Panc1 (cell line): ENCODE data around the gene SH3BP1. TPM values are rescaled to one million over a fixed set of nuclear protein-coding genes. Genes with fewer than 3 reads are reported as not detected.
A peak's percentile ranks its signal among the peaks of the same experiment; 100 is the strongest.

ENCODE experiments used
- ATAC-seq: fragments of 200-7000 bp; cut with Tn5 transposase; 2 replicates; pipeline ENCODE4 v1.9.1; 2020; ENCODE audit warnings: mild to moderate bottlenecking, moderate library complexity
- BruUV-seq: library from RNA; stranded (reverse); fragments of 400-500 nt; replicated peaks from 2 replicates; lab custom pipeline; 2021; lab: Mats Ljungman, UMichigan
- CTCF ChIA-PET: fragments of 300-600 bp; sonication (Branson Sonifier 250); formaldehyde crosslinking; loops from one replicate; lab custom pipeline; 2022; ENCODE audit warnings: antibody characterized with exemption; lab: Charles Lee
- POLR2A ChIA-PET: fragments of 300-600 bp; sonication (Branson Sonifier 250); formaldehyde crosslinking; loops from one replicate; lab custom pipeline; 2022; ENCODE audit warnings: antibody characterized with exemption; lab: Charles Lee
- DNase-seq: peaks from one replicate; pipeline ENCODE4 v3.0.0-alpha.2; 2010; ENCODE audit warnings: low read depth, low spot score
- H3K27ac ChIP-seq: 2 replicates; pipeline ENCODE4 v1.5.1; 2011; ENCODE audit warnings: mild to moderate bottlenecking, low read length, inconsistent platforms
- H3K27me3 ChIP-seq: fragments of 200-500 bp; sonication (Bioruptor generic); 2 replicates; pipeline ENCODE4 v1.6.0; 2014; ENCODE audit warnings: low read length, inconsistent platforms; ENCODE audit not compliant: control insufficient read depth, insufficient read depth
- H3K36me3 ChIP-seq: fragments of 200-500 bp; sonication (Bioruptor generic); 2 replicates; pipeline ENCODE4 v1.5.1; 2014; ENCODE audit warnings: inconsistent platforms, mild to moderate bottlenecking, low read length, moderate library complexity; ENCODE audit not compliant: control insufficient read depth, insufficient read depth
- H3K4me1 ChIP-seq: 2 replicates; pipeline ENCODE4 v1.5.1; 2011; ENCODE audit warnings: inconsistent platforms, mild to moderate bottlenecking, low read length, moderate library complexity; ENCODE audit not compliant: control insufficient read depth, insufficient read depth
- H3K4me3 ChIP-seq, 2 experiments: 2 replicates each; pipeline ENCODE4 v1.5.1; 2011 to 2012; ENCODE audit warnings: low read depth in 2 of 2, low read length in 2 of 2, mild to moderate bottlenecking in 2 of 2, inconsistent platforms in 1 of 2, moderate library complexity in 1 of 2
- H3K9me3 ChIP-seq: fragments of 200-500 bp; sonication (Bioruptor generic); 2 replicates; pipeline ENCODE4 v1.5.1; 2014; ENCODE audit warnings: low read depth, mild to moderate bottlenecking, inconsistent platforms, low read length, moderate library complexity; ENCODE audit not compliant: control insufficient read depth, insufficient read depth
- POLR2AphosphoS5 ChIP-seq: IDR thresholded peaks from 2 replicates; pipeline ENCODE4 v1.6.1; 2012; ENCODE audit warnings: mild to moderate bottlenecking, low read depth, low read length, moderate library complexity
- SIN3A ChIP-seq: IDR thresholded peaks from 2 replicates; pipeline ENCODE4 v1.6.1; 2012; ENCODE audit warnings: low read depth, mild to moderate bottlenecking, low read length, moderate library complexity, borderline replicate concordance; ENCODE audit not compliant: insufficient read depth
- TCF7L2 ChIP-seq: IDR thresholded peaks from 2 replicates; pipeline ENCODE4 v1.6.1; 2011; ENCODE audit warnings: mild to moderate bottlenecking, low read depth, low read length, inconsistent platforms
- in situ Hi-C: cut with HindIII; loops from 2 replicates; pipeline ENCODE4 v1.10.0; 2016; ENCODE audit warnings: low sequenced_read_pairs, low pct_unique_long_range_greater_than_20kb
- intact Hi-C: fragments of 100-400 bp; cut with micrococcal nuclease; formaldehyde crosslinking; loops from one replicate; pipeline ENCODE4 v1.10.0; 2022; ENCODE audit not compliant: unreplicated experiment
- total RNA-seq: library from RNA; stranded (reverse); gene quantifications from one replicate; pipeline ENCODE4 v1.2.1, GENCODE V29; 2021; ENCODE audit not compliant: unreplicated experiment
- TF ChIP-seq, protein P1 (sequence below): fragments of 450-650 bp; IDR thresholded peaks from 2 replicates; pipeline ENCODE4 v1.5.1; 2017; ENCODE audit warnings: mild to moderate bottlenecking
- TF ChIP-seq, protein P2 (sequence below), 2 experiments: IDR thresholded peaks; 2 replicates each; pipeline ENCODE4 v1.6.1; 2011 to 2012; ENCODE audit warnings: low read depth in 2 of 2, control low read depth in 1 of 2, low read length in 1 of 2, mild to moderate bottlenecking in 1 of 2, moderate library complexity in 1 of 2; ENCODE audit not compliant: insufficient read depth in 1 of 2

Gene SH3BP1
- total RNA-seq, 1 experiment from 2014 or later, result 6.8 TPM

DNA sequence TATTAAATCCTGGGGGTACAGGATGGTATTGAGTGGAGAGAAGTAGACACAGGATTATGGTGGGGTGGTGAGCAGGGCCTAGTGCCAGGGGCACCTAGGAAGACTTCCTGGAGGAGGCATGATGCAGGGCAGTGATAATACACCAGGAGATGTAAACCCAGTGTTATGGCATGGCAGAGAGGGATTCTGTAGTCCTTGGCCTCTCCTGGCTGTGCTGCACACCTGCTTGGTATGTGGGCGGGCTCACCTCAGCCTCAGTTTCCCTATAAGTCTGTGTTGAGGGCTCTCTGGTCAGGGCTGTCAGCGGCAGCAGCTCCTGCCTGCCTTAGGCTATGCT lies 21.2 kb downstream of the SH3BP1 start:
- in situ Hi-C loops, result no loop called here
- DNase-seq (no peak), ATAC-seq (no peak)
- Histone ChIP-seq H3K27ac (no peak overlapping the region), H3K36me3 (no peaks in the 10 kb centered on the region), H3K4me3 (peak overlapping the region in 1 of 2 experiments; percentile 74; a peak in 1 of 4 replicates), H3K9me3 (no peaks in the 10 kb centered on the region), H3K27me3 (no peaks in the 10 kb centered on the region), H3K4me1 (peaks cover 17% of the 10 kb centered on the region)
- intact Hi-C loops, result no loop called here
- ChIA-PET POLR2A (interaction anchor here (0.5 to 1.4 kb wide), 3 partner anchors 15 to 58 kb away, joined by 4 to 9 read pairs (median 6); partner anchors contain the start of gene LGALS1), CTCF (interaction anchor here (2.1 kb wide), 1 partner anchor 20 kb away, joined by 11 read pairs; no protein-coding TSS in a partner anchor)
- TF ChIP-seq, protein P1, sequence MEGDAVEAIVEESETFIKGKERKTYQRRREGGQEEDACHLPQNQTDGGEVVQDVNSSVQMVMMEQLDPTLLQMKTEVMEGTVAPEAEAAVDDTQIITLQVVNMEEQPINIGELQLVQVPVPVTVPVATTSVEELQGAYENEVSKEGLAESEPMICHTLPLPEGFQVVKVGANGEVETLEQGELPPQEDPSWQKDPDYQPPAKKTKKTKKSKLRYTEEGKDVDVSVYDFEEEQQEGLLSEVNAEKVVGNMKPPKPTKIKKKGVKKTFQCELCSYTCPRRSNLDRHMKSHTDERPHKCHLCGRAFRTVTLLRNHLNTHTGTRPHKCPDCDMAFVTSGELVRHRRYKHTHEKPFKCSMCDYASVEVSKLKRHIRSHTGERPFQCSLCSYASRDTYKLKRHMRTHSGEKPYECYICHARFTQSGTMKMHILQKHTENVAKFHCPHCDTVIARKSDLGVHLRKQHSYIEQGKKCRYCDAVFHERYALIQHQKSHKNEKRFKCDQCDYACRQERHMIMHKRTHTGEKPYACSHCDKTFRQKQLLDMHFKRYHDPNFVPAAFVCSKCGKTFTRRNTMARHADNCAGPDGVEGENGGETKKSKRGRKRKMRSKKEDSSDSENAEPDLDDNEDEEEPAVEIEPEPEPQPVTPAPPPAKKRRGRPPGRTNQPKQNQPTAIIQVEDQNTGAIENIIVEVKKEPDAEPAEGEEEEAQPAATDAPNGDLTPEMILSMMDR, result no peak
- no peak for TF ChIP-seq SIN3A
- no peak for TF ChIP-seq TCF7L2
- no peak for TF ChIP-seq POLR2AphosphoS5
- TF ChIP-seq, protein P2, sequence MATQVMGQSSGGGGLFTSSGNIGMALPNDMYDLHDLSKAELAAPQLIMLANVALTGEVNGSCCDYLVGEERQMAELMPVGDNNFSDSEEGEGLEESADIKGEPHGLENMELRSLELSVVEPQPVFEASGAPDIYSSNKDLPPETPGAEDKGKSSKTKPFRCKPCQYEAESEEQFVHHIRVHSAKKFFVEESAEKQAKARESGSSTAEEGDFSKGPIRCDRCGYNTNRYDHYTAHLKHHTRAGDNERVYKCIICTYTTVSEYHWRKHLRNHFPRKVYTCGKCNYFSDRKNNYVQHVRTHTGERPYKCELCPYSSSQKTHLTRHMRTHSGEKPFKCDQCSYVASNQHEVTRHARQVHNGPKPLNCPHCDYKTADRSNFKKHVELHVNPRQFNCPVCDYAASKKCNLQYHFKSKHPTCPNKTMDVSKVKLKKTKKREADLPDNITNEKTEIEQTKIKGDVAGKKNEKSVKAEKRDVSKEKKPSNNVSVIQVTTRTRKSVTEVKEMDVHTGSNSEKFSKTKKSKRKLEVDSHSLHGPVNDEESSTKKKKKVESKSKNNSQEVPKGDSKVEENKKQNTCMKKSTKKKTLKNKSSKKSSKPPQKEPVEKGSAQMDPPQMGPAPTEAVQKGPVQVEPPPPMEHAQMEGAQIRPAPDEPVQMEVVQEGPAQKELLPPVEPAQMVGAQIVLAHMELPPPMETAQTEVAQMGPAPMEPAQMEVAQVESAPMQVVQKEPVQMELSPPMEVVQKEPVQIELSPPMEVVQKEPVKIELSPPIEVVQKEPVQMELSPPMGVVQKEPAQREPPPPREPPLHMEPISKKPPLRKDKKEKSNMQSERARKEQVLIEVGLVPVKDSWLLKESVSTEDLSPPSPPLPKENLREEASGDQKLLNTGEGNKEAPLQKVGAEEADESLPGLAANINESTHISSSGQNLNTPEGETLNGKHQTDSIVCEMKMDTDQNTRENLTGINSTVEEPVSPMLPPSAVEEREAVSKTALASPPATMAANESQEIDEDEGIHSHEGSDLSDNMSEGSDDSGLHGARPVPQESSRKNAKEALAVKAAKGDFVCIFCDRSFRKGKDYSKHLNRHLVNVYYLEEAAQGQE (IDR thresholded peaks at IDR 0.05; ENCODE audit: insufficient read depth in 1 of 2, low read depth in 2 of 2, low read length in 1 of 2), result no peak
- BruUV-seq, result no TSS peak

DNA sequence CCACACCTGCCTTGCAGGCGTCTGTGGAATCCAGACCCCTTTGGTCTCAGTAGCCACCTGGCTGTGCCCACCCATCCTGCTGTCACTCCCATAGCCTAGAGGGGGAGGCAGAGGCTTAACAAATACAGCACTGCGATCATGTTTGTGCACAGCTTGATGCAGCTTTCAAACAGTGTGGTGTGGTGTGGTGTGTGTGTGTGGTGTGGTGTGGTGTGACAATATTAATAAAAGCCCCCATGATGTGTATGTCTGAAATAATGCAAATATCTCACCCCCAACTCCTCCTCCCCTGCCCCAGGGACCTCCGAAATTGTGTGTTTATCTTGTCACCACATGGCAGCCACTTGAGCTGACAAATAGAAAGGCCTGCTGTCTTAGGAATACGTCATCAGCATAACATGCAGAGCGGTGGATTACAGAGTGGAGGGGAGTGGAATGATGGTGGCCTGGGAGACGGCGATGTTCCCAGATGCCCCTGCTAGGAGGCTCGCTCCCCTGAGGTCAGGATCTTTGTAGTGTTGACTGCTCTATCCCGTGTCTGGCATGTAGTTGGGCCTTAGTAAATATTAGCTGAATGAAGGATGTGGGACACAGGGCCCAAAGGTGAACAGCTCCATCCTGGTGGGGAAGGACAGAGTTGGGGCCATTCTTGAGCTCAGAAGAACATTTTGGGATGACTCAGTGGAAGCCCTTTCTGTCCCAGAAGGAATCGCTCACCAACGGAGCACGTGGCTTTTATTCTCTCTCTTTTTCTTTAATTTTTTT lies 21.9 kb downstream of the SH3BP1 start:
- 0 out of 2 replicates have a peak, but pooled peaks have one; percentile 36 for ATAC-seq
- ChIA-PET CTCF (interaction anchor here (0.6 to 2.1 kb wide), 2 partner anchors 18 to 20 kb away, joined by 3 to 11 read pairs; no protein-coding TSS in a partner anchor), POLR2A (interaction anchor here (0.5 to 1.4 kb wide), 5 partner anchors 14 to 71 kb away, joined by 4 to 10 read pairs (median 8); partner anchors contain the start of gene LGALS1)
- Histone ChIP-seq H3K4me1 (peaks cover 17% of the 10 kb centered on the region), H3K27me3 (no peaks in the 10 kb centered on the region), H3K4me3 (no peak overlapping the region), H3K9me3 (no peaks in the 10 kb centered on the region), H3K36me3 (no peaks in the 10 kb centered on the region), H3K27ac (no peak overlapping the region)
- TF ChIP-seq SIN3A, result no peak
- TF ChIP-seq, protein P2 (IDR thresholded peaks at IDR 0.05; ENCODE audit: insufficient read depth in 1 of 2, low read depth in 2 of 2, low read length in 1 of 2), result no peak
- no peak for DNase-seq
- in situ Hi-C loops (no loop called here), intact Hi-C loops (no loop called here)
- BruUV-seq, result TSS peak; percentile 82
